ENCODE data around the gene WIPI1. TPM values are rescaled to one million over a fixed set of nuclear protein-coding genes. Genes with fewer than 3 reads are reported as not detected.

WIPI1 gene
- total and polyA plus RNA-seq, 2 of the 13 experiments (the other 11 are each of a cell fraction or from before 2014, with no cell fraction given), result 29.4 to 141 TPM

DNA sequence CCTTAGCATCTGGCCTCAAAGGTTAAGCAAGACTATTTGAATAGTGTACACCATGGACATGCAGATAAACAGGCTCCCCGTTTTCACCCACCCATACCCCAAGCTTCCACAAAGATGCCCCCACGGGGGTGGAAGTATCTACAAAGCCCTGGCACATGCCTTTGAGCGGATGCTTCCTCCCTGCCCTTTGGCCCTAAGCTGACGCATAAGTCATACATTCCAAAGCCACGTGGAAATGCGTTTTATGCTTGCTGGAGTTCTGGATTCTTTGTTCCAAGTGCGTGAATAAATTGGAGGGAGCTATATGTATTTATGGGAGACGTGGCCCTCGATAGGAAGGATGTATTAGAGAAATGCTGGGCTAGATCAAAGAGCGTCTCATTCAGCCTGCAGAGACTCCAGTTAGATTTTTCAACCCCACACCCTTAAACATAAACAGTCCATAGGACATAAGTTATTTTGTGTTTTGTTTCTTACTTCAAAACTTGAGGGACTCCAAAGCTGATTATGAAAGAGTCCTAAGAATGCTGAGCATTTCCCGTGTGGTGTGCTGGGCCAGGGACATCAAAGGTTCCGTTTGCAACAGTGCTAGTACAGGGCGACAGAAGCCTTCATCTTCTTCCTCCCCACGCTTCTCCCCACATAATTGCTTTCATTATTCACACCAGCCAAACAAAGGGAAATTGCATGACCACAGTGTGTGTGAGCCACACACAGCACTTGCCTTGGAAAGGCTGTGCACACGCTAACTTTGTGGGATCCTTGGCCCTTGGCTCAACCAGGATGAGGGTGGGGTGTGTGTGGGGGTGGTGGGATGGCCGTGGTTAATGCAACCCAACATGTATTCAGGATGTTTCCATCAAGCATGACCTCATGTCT lies 73.6 kb downstream of the WIPI1 start (continued):
- TF ChIP-seq SP2 (CRISPR knock-in tag; IDR thresholded peaks at IDR 0.05) (no peak; the same call in 1 of the 2 replicates), ZNF552 (CRISPR knock-in tag; IDR thresholded peaks at IDR 0.05; ENCODE audit: borderline replicate concordance) (0 out of 2 replicates have a peak, but pooled peaks have one; percentile 5), SALL1 (CRISPR knock-in tag; IDR thresholded peaks at IDR 0.05) (peak; percentile 94), ZNF343 (CRISPR knock-in tag; IDR thresholded peaks at IDR 0.05) (peak; percentile 23; the same call in 1 of the 2 replicates), POLR2A (IDR thresholded peaks at IDR 0.05; ENCODE audit: insufficient read depth in 1 of 2, low read depth in 2 of 2, low read length in 2 of 2) (peak in 1 of 2 experiments; percentile 63; a peak in 3 of 4 replicates), ZNF878 (CRISPR knock-in tag; IDR thresholded peaks at IDR 0.05) (peak; percentile 83; the same call in 1 of the 2 replicates)
- TF ChIP-seq, protein P1, sequence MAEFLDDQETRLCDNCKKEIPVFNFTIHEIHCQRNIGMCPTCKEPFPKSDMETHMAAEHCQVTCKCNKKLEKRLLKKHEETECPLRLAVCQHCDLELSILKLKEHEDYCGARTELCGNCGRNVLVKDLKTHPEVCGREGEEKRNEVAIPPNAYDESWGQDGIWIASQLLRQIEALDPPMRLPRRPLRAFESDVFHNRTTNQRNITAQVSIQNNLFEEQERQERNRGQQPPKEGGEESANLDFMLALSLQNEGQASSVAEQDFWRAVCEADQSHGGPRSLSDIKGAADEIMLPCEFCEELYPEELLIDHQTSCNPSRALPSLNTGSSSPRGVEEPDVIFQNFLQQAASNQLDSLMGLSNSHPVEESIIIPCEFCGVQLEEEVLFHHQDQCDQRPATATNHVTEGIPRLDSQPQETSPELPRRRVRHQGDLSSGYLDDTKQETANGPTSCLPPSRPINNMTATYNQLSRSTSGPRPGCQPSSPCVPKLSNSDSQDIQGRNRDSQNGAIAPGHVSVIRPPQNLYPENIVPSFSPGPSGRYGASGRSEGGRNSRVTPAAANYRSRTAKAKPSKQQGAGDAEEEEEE (CRISPR knock-in tag; IDR thresholded peaks at IDR 0.05; ENCODE audit: borderline replicate concordance), result no peak; the same call in 1 of the 2 replicates
- TF ChIP-seq, protein P2, sequence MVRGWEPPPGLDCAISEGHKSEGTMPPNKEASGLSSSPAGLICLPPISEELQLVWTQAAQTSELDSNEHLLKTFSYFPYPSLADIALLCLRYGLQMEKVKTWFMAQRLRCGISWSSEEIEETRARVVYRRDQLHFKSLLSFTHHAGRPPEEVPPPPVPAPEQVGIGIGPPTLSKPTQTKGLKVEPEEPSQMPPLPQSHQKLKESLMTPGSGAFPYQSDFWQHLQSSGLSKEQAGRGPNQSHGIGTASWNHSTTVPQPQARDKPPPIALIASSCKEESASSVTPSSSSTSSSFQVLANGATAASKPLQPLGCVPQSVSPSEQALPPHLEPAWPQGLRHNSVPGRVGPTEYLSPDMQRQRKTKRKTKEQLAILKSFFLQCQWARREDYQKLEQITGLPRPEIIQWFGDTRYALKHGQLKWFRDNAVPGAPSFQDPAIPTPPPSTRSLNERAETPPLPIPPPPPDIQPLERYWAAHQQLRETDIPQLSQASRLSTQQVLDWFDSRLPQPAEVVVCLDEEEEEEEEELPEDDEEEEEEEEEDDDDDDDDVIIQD (CRISPR knock-in tag; IDR thresholded peaks at IDR 0.05; ENCODE audit: low read depth), result peak; percentile 53; the same call in 1 of the 2 replicates
- TF ChIP-seq, protein P3, sequence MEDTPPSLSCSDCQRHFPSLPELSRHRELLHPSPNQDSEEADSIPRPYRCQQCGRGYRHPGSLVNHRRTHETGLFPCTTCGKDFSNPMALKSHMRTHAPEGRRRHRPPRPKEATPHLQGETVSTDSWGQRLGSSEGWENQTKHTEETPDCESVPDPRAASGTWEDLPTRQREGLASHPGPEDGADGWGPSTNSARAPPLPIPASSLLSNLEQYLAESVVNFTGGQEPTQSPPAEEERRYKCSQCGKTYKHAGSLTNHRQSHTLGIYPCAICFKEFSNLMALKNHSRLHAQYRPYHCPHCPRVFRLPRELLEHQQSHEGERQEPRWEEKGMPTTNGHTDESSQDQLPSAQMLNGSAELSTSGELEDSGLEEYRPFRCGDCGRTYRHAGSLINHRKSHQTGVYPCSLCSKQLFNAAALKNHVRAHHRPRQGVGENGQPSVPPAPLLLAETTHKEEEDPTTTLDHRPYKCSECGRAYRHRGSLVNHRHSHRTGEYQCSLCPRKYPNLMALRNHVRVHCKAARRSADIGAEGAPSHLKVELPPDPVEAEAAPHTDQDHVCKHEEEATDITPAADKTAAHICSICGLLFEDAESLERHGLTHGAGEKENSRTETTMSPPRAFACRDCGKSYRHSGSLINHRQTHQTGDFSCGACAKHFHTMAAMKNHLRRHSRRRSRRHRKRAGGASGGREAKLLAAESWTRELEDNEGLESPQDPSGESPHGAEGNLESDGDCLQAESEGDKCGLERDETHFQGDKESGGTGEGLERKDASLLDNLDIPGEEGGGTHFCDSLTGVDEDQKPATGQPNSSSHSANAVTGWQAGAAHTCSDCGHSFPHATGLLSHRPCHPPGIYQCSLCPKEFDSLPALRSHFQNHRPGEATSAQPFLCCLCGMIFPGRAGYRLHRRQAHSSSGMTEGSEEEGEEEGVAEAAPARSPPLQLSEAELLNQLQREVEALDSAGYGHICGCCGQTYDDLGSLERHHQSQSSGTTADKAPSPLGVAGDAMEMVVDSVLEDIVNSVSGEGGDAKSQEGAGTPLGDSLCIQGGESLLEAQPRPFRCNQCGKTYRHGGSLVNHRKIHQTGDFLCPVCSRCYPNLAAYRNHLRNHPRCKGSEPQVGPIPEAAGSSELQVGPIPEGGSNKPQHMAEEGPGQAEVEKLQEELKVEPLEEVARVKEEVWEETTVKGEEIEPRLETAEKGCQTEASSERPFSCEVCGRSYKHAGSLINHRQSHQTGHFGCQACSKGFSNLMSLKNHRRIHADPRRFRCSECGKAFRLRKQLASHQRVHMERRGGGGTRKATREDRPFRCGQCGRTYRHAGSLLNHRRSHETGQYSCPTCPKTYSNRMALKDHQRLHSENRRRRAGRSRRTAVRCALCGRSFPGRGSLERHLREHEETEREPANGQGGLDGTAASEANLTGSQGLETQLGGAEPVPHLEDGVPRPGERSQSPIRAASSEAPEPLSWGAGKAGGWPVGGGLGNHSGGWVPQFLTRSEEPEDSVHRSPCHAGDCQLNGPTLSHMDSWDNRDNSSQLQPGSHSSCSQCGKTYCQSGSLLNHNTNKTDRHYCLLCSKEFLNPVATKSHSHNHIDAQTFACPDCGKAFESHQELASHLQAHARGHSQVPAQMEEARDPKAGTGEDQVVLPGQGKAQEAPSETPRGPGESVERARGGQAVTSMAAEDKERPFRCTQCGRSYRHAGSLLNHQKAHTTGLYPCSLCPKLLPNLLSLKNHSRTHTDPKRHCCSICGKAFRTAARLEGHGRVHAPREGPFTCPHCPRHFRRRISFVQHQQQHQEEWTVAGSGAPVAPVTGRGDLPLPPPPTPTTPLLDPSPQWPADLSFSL (CRISPR knock-in tag; IDR thresholded peaks at IDR 0.05), result peak; percentile 90
- TF ChIP-seq, protein P4, sequence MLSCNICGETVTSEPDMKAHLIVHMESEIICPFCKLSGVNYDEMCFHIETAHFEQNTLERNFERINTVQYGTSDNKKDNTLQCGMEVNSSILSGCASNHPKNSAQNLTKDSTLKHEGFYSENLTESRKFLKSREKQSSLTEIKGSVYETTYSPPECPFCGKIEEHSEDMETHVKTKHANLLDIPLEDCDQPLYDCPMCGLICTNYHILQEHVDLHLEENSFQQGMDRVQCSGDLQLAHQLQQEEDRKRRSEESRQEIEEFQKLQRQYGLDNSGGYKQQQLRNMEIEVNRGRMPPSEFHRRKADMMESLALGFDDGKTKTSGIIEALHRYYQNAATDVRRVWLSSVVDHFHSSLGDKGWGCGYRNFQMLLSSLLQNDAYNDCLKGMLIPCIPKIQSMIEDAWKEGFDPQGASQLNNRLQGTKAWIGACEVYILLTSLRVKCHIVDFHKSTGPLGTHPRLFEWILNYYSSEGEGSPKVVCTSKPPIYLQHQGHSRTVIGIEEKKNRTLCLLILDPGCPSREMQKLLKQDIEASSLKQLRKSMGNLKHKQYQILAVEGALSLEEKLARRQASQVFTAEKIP (CRISPR knock-in tag; IDR thresholded peaks at IDR 0.05; ENCODE audit: borderline replicate concordance), result no peak
- TF ChIP-seq, protein P5, sequence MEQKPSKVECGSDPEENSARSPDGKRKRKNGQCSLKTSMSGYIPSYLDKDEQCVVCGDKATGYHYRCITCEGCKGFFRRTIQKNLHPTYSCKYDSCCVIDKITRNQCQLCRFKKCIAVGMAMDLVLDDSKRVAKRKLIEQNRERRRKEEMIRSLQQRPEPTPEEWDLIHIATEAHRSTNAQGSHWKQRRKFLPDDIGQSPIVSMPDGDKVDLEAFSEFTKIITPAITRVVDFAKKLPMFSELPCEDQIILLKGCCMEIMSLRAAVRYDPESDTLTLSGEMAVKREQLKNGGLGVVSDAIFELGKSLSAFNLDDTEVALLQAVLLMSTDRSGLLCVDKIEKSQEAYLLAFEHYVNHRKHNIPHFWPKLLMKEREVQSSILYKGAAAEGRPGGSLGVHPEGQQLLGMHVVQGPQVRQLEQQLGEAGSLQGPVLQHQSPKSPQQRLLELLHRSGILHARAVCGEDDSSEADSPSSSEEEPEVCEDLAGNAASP (CRISPR knock-in tag; IDR thresholded peaks at IDR 0.05; ENCODE audit: borderline replicate concordance), result no peak; the same call in none of the 2 replicates
- TF ChIP-seq, protein P6, sequence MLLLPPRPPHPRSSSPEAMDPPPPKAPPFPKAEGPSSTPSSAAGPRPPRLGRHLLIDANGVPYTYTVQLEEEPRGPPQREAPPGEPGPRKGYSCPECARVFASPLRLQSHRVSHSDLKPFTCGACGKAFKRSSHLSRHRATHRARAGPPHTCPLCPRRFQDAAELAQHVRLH (CRISPR knock-in tag; IDR thresholded peaks at IDR 0.05; ENCODE audit: borderline replicate concordance, low read depth), result peak; percentile 18; the same call in 1 of the 2 replicates
- TF ChIP-seq, protein P7, sequence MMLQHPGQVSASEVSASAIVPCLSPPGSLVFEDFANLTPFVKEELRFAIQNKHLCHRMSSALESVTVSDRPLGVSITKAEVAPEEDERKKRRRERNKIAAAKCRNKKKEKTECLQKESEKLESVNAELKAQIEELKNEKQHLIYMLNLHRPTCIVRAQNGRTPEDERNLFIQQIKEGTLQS (CRISPR knock-in tag; IDR thresholded peaks at IDR 0.05), result peak; percentile 96

All from HepG2 (cell line).